ENCODE results near the gene SLBP.

SLBP gene

DNA sequence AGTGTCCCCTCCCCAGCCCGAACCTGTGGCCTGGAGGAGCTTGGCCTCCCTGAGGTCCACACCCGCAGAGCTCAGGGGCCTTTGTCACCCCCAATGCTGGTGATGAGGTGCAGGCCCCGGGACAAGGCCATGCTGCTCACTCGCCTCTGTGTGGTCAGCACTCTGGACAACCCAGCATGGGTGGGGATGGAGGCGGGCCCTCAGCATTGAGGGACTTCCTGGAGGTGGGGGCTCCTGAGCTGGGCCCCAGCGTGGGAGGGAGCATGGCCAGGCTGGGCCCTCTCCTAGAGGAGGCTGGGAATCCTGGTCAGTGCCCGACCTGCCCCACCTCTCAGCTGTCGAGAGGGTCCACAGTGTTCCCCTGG, 39.8 kb upstream of the SLBP start:
- TF ChIP-seq POLR2AphosphoS5 (IDR thresholded peaks at IDR 0.05; ENCODE audit: low read depth, low read length) (no peak), REST (IDR thresholded peaks at IDR 0.05; ENCODE audit: insufficient read depth in 1 of 2, low read depth in 2 of 2, low read length in 2 of 2) (peak; percentile 40 to 56; a peak in 3 of 4 replicates), SIN3A (IDR thresholded peaks at IDR 0.05; ENCODE audit: borderline replicate concordance, insufficient read depth, low read length) (no peak), TAF1 (IDR thresholded peaks at IDR 0.05; ENCODE audit: borderline replicate concordance, insufficient read depth, low read length) (no peak)

DNA sequence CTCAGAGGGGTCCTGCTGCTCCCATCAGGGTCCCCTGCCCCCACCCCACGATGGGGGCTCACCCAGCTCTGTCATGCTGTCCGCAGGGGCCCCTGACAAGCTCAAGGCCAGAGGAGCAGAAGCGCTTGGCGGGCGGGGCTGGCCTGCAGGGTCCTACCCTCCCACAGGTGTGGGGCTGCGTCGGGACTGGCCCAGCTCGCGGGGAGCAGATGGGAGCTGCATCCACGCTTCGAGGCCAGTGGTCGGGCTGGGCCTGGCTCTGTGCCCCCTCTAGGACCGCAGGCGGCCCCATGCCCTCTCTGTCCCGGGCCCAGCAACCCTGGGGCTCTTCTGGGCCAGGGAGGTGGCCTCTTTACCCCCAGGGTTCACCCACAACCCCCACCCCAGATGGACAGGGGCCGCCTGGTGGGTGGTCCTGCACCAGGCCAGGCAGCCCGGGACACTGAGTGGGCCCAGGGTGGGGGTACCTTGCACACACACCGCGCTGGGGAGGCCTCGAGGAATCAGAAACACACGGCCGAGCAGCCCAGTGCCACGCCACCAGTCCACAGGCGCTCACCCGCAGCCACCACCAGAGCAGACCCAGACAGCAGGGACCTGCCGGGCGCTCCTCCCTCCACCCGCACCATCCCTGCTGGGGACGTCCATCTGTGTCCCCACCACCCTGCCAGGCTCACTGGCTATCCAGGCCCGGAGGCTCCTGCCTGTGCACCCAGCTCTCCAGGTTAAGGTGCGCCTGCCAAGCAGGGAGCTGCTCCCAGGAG, 39.2 kb upstream of the SLBP start:
- no peak for TF ChIP-seq FOXP2 (optimal IDR thresholded peaks at IDR 0.05; ENCODE audit: borderline replicate concordance, extremely low read depth, extremely low read length, insufficient read depth)
- no peak for TF ChIP-seq TAF1 (IDR thresholded peaks at IDR 0.05; ENCODE audit: borderline replicate concordance, insufficient read depth, low read length)
- TF ChIP-seq REST (IDR thresholded peaks at IDR 0.05; ENCODE audit: insufficient read depth in 1 of 2, low read depth in 2 of 2, low read length in 2 of 2): no peak
- TF ChIP-seq SIN3A (IDR thresholded peaks at IDR 0.05; ENCODE audit: borderline replicate concordance, insufficient read depth, low read length): no peak
- TF ChIP-seq POLR2AphosphoS5 (IDR thresholded peaks at IDR 0.05; ENCODE audit: low read depth, low read length): no peak

DNA sequence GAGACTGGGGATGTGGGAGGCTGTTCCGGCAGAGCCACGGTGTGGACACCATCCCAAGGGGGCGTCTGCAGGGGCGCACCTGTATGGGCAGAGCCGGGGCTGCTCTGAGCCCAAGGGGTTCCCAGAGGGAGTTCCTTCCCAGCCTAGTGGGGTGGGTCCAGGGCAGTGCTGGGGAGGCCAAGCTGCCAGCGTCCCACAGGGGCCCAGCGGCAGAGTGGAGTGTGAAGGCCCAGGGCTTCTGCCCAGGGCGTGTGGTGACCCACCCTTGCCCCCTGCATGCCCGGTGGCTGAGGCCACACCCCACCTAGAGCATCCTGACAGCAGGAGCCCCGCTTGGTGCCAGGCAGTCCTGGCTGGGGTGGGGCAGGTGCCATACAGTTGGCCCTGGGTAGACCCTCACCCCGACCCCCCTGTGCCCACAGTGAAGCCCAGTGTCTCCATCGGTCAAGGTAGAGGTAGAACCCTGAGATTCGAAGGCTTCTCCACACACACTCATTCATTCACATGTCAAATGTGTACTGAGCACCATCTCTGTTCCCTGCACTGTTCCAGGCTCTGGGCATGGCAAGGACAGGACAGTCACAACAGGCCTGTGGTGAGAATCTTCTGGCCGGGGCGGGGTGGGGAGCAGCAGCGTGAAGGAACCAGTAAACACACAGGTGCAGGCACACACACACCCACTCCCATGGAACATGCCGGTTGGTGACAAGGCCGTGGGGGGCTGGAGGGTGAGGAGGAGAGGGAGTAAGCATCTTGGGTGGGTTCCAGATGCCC, 38.4 kb upstream of the SLBP start:
- TF ChIP-seq FOXP2 (optimal IDR thresholded peaks at IDR 0.05; ENCODE audit: borderline replicate concordance, extremely low read depth, extremely low read length, insufficient read depth): no peak
- no peak for TF ChIP-seq POLR2AphosphoS5 (IDR thresholded peaks at IDR 0.05; ENCODE audit: low read depth, low read length)
- TF ChIP-seq REST (IDR thresholded peaks at IDR 0.05; ENCODE audit: insufficient read depth in 1 of 2, low read depth in 2 of 2, low read length in 2 of 2): no peak
- no peak for TF ChIP-seq SIN3A (IDR thresholded peaks at IDR 0.05; ENCODE audit: borderline replicate concordance, insufficient read depth, low read length)
- TF ChIP-seq TAF1 (IDR thresholded peaks at IDR 0.05; ENCODE audit: borderline replicate concordance, insufficient read depth, low read length): no peak

DNA sequence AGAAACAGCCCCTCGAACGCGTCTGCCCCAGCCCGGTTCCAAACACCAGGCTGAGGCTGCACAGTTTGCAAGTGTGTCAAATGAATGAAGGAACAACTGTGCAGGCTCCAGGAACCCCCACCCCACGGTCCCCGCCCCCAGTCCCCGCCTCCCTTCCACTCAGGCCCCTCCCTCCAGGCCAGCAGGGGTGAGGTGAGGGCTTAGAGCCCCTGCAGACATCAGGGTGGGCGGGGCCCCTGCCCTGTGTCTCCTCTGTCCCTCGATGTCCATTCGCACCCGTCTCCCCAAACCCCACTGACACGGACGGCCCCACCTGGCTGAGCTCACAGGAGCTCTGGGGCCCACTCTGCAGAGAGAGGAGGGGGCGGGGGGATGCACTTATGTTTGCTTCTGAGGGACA, 37.7 kb upstream of the SLBP start:
- TF ChIP-seq TAF1 (IDR thresholded peaks at IDR 0.05; ENCODE audit: borderline replicate concordance, insufficient read depth, low read length): no peak
- TF ChIP-seq FOXP2 (optimal IDR thresholded peaks at IDR 0.05; ENCODE audit: borderline replicate concordance, extremely low read depth, extremely low read length, insufficient read depth): no peak
- no peak for TF ChIP-seq SIN3A (IDR thresholded peaks at IDR 0.05; ENCODE audit: borderline replicate concordance, insufficient read depth, low read length)
- no peak for TF ChIP-seq POLR2AphosphoS5 (IDR thresholded peaks at IDR 0.05; ENCODE audit: low read depth, low read length)
- no peak for TF ChIP-seq REST (IDR thresholded peaks at IDR 0.05; ENCODE audit: insufficient read depth in 1 of 2, low read depth in 2 of 2, low read length in 2 of 2)
